ENCODE measurements around the gene HSF2BP. TPM values are rescaled to one million over a fixed set of nuclear protein-coding genes. Genes with fewer than 3 reads are reported as not detected.

Gene HSF2BP
- total and polyA plus RNA-seq, 5 experiments from 2014 or later, result 0.22 to 0.68 (median 0.64) TPM

- Mint-ChIP-seq H3K27ac (no peak overlapping the region), H3K4me3 (no peak overlapping the region), H3K27me3 (peaks cover 0 to 2% (median 0%) of the 10 kb centered on the region in 5 donors), H3K36me3 (no peaks in the 10 kb centered on the region), H3K9me3 (no peaks in the 10 kb centered on the region), H3K4me1 (peaks cover 15 to 22% (median 15%) of the 10 kb centered on the region in 4 donors)
- DNase-seq (no peak), ATAC-seq (no peak)
- POLR2A ChIA-PET, result no interaction called here
Measured at GRCh38 chr21:43644071-43644470, 15.2 kb downstream of the HSF2BP start.

GRCh38 chr21:43643193-43643592 lies 16.1 kb downstream of the HSF2BP start:
- POLR2A ChIA-PET, result no interaction called here
- Mint-ChIP-seq H3K27ac (no peak overlapping the region), H3K9me3 (no peaks in the 10 kb centered on the region), H3K4me1 (peaks cover 13 to 22% (median 15%) of the 10 kb centered on the region in 4 donors), H3K27me3 (peaks cover 0 to 2% (median 0%) of the 10 kb centered on the region in 5 donors), H3K36me3 (no peaks in the 10 kb centered on the region), H3K4me3 (no peak overlapping the region)
- ATAC-seq (no peak), DNase-seq (no peak)

DNA sequence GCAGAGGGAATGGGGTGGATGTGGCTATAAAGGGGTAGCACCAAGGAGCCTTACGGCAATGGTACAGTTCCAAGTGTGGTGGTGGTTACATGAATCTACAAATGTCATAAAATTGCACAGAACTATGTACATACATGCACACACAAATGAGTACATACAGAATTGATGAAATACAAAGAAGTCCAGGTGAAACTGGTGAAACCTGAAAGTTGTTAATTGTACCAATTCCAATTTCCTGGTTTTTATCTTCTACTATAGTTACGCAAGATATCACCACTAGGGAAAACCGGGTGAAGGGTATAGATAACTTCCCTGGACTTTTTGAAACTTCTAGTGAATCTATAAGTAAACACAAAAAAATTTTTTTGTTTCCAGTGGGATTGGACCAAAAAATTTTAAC lies 18.9 kb downstream of the HSF2BP start:
- Mint-ChIP-seq H3K4me3 (no peak overlapping the region), H3K9me3 (no peaks in the 10 kb centered on the region), H3K4me1 (peaks cover 2 to 8% (median 3%) of the 10 kb centered on the region in 4 donors), H3K36me3 (no peaks in the 10 kb centered on the region), H3K27ac (no peak overlapping the region), H3K27me3 (no peaks in the 10 kb centered on the region)
- ATAC-seq, result no peak
- POLR2A ChIA-PET, result no interaction called here
- DNase-seq, result no peak

- Mint-ChIP-seq H3K4me3 (no peak overlapping the region), H3K27me3 (no peaks in the 10 kb centered on the region), H3K36me3 (no peaks in the 10 kb centered on the region), H3K4me1 (peaks cover 0 to 1% (median 0%) of the 10 kb centered on the region in 4 donors), H3K9me3 (no peaks in the 10 kb centered on the region), H3K27ac (no peak overlapping the region)
- ATAC-seq (no peak), DNase-seq (no peak)
- POLR2A ChIA-PET, result no interaction called here
Measured at GRCh38 chr21:43639470-43640353, 19.6 kb downstream of the HSF2BP start.

GRCh38 chr21:43637530-43638158 lies 21.6 kb downstream of the HSF2BP start:
- POLR2A ChIA-PET, result no interaction called here
- H3K27ac Mint-ChIP-seq, result peak overlapping the region in 2 of 10 donors; percentile 16 to 61
- DNase-seq (no peak), ATAC-seq (no peak)
- no peak overlapping the region for H3K4me3 Mint-ChIP-seq
- no peaks in the 10 kb centered on the region for H3K36me3 Mint-ChIP-seq
- no peaks in the 10 kb centered on the region for H3K27me3 Mint-ChIP-seq
- H3K4me1 Mint-ChIP-seq, result no peaks in the 10 kb centered on the region
- no peaks in the 10 kb centered on the region for H3K9me3 Mint-ChIP-seq

- H3K27me3 Mint-ChIP-seq, result no peaks in the 10 kb centered on the region
- no peaks in the 10 kb centered on the region for H3K4me1 Mint-ChIP-seq
- H3K27ac Mint-ChIP-seq, result no peak overlapping the region
- no peak for DNase-seq
- POLR2A ChIA-PET, result no interaction called here
- no peak for ATAC-seq
- no peaks in the 10 kb centered on the region for H3K9me3 Mint-ChIP-seq
- H3K4me3 Mint-ChIP-seq, result no peak overlapping the region
- peaks cover 0 to under 1% (median under 1%) of the 10 kb centered on the region in 3 donors for H3K36me3 Mint-ChIP-seq
Measured at GRCh38 chr21:43635436-43635835, 23.9 kb downstream of the HSF2BP start.

DNA sequence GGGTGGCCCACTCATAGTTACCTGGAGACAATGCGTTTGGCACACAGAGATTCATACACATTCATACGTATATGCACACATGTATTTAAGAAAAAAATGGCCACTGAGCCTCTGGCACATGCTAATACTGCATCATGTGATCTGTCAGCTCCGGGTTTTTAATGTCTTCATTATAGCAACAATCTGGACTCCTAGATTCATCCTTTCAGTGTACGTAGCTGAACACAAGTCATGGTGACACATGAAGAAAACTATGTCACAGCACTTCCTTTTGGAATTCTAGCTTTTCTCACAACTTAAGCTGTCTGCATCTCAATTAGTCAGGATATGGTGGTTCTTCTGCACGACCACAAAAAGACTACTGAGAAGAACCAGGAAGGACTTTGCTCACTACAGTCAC lies 24.7 kb downstream of the HSF2BP start:
- no peak for ATAC-seq
- DNase-seq, result no peak
- Mint-ChIP-seq H3K36me3 (peaks cover 0 to 6% (median 4%) of the 10 kb centered on the region in 3 donors), H3K4me1 (no peaks in the 10 kb centered on the region), H3K27me3 (no peaks in the 10 kb centered on the region), H3K27ac (no peak overlapping the region), H3K9me3 (no peaks in the 10 kb centered on the region), H3K4me3 (no peak overlapping the region)
- POLR2A ChIA-PET, result no interaction called here

DNA sequence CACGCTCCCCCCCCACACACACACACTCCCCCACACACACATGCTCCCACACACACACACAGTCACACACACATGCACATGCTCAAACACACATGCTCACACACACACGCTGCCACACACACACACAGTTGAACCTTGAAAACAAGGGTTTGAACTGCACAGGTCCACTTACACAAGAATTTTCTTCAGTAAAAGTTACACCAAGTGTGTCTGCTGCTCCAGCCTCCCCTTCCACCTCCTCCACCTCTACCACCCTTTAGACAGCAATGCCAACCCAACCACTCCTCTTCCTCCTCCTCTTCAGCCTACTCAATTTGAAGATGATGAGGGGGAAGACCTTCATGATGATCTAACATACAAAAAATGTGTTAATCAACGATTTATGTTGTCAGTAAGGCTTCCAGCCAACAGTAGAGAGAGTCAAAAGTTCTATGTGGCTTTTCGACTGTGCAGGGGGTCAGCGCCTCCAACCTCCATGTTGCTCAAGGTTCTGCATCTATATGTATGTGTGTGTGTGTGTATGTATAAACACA lies 26.8 kb downstream of the HSF2BP start:
- no peak for DNase-seq
- POLR2A ChIA-PET, result no interaction called here
- no peaks in the 10 kb centered on the region for H3K27me3 Mint-ChIP-seq

DNA sequence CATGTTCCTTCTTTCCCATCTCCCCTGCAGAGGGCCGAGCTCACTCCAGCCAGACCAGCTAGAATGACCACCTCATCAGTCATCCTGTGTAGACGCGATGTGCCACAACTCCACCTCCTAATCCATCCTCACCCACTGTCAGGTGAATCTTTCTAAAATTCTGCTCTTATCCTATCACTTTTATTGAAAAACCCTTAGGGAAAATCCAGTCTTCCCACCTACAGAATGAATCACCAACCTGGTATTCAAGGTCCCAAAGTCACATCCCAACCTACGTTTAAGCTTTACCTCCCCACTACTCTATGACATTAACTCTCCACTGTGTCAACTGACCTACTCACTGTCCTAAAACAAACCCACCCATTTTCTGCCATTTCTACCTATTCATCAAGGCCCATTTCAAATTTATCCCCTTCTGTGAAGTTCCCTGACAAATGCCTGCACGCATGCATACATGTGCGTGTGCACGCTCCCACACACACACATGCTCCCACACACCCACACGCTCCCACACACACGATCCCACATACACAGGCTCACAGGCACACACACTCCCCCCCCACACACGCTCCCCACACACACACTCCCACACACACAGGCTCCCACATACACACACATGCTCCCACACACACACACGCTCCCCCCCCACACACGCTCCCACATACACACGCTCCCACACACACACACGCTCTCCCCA lies 27.7 kb downstream of the HSF2BP start:
- no peaks in the 10 kb centered on the region for H3K4me1 Mint-ChIP-seq
- no peaks in the 10 kb centered on the region for H3K9me3 Mint-ChIP-seq
- peak overlapping the region in 2 of 10 donors; percentile 15 to 33 for H3K27ac Mint-ChIP-seq
- DNase-seq (no peak), ATAC-seq (no peak)
- POLR2A ChIA-PET, result no interaction called here
- H3K36me3 Mint-ChIP-seq, result peaks cover 0 to 16% (median 11%) of the 10 kb centered on the region in 3 donors
- no peaks in the 10 kb centered on the region for H3K27me3 Mint-ChIP-seq
- H3K4me3 Mint-ChIP-seq, result no peak overlapping the region

More for the DNA sequence above, 26.8 kb downstream of the HSF2BP start:
- ATAC-seq, result no peak
- Mint-ChIP-seq H3K4me1 (no peaks in the 10 kb centered on the region), H3K36me3 (peaks cover 0 to 16% (median 11%) of the 10 kb centered on the region in 3 donors), H3K9me3 (no peaks in the 10 kb centered on the region), H3K27ac (no peak overlapping the region), H3K4me3 (no peak overlapping the region)

DNA sequence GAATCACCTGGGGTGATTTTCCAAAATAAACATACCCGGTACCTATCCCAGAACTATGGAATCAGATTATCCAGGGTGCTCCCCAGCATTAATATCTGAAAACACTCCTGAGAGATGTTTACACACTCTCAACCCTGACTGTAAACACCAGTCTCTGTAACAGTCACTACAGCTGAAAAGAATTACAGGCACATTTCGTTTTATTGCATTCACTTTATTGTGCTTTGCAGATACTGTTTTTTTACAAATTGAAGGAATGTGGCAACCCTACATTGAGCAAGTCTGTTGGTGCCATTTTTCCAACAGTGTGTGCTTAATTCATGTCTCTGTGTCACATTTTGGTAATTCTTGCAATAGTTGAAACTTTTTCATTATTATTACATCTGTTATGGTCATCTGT lies 31.8 kb downstream of the HSF2BP start:
- Mint-ChIP-seq H3K9me3 (peaks cover 0 to 2% (median 0%) of the 10 kb centered on the region in 9 donors), H3K4me1 (no peaks in the 10 kb centered on the region), H3K36me3 (peaks cover 0 to 16% (median 11%) of the 10 kb centered on the region in 3 donors), H3K27me3 (no peaks in the 10 kb centered on the region), H3K27ac (no peak overlapping the region), H3K4me3 (no peak overlapping the region)
- POLR2A ChIA-PET, result no interaction called here
- DNase-seq, result no peak
- no peak for ATAC-seq

- H3K27ac Mint-ChIP-seq, result no peak overlapping the region
- no peaks in the 10 kb centered on the region for H3K27me3 Mint-ChIP-seq
- peaks cover 0 to 2% (median 0%) of the 10 kb centered on the region in 9 donors for H3K9me3 Mint-ChIP-seq
- DNase-seq (no peak), ATAC-seq (no peak)
- POLR2A ChIA-PET, result no interaction called here
- peaks cover 0 to 16% (median 11%) of the 10 kb centered on the region in 3 donors for H3K36me3 Mint-ChIP-seq
- no peak overlapping the region for H3K4me3 Mint-ChIP-seq
- H3K4me1 Mint-ChIP-seq, result peaks cover 0 to 2% (median 0%) of the 10 kb centered on the region in 4 donors
Measured at GRCh38 chr21:43626390-43626789, 32.9 kb downstream of the HSF2BP start.

- Mint-ChIP-seq H3K36me3 (peaks cover 6 to 24% (median 12%) of the 10 kb centered on the region in 3 donors), H3K4me3 (no peak overlapping the region), H3K9me3 (peaks cover 0 to 15% (median 6%) of the 10 kb centered on the region in 9 donors), H3K4me1 (peaks cover 0 to 6% (median 0%) of the 10 kb centered on the region in 4 donors), H3K27me3 (peaks cover 0 to 1% (median 0%) of the 10 kb centered on the region in 5 donors), H3K27ac (no peak overlapping the region)
- ATAC-seq (no peak), DNase-seq (no peak)
- POLR2A ChIA-PET, result interaction anchor here (1.1 kb wide), 1 partner anchor 36 kb away, joined by 3 read pairs; no protein-coding TSS in a partner anchor
Measured at GRCh38 chr21:43624339-43624738, 34.9 kb downstream of the HSF2BP start.
